H7 (cell line): Measurements from ENCODE around the gene APBB2. TPM values are rescaled to one million over a fixed set of nuclear protein-coding genes. Genes with fewer than 3 reads are reported as not detected.

Experiments
- DNase-seq: peaks from one replicate; pipeline ENCODE4 v3.0.0; 2012
- H3K27me3 ChIP-seq: 2 replicates; pipeline ENCODE4 v1.6.0; 2011; ENCODE audit warnings: mild to moderate bottlenecking, low read length; ENCODE audit not compliant: control insufficient read depth, insufficient read depth
- H3K36me3 ChIP-seq: replicated peaks from 2 replicates; pipeline ENCODE4 v1.5.1; 2011; ENCODE audit warnings: low read length; ENCODE audit not compliant: control insufficient read depth, insufficient read depth
- H3K4me3 ChIP-seq: 2 replicates; pipeline ENCODE4 v1.5.1; 2011; ENCODE audit warnings: low read depth, mild to moderate bottlenecking, control low read depth, low read length, moderate library complexity; ENCODE audit not compliant: insufficient read depth
- total RNA-seq: library from RNA; depleted of rRNA; stranded (reverse); fragments of >200 nt; shearing (Covaris generic); gene quantifications from 2 replicates; pipeline ENCODE4 v1.2.3, GENCODE V29; 2014

Gene APBB2
- total RNA-seq, 1 experiment from 2014 or later, result 33.4 TPM

- Histone ChIP-seq H3K36me3 (no peaks in the 10 kb centered on the region), H3K4me3 (no peak overlapping the region), H3K27me3 (peaks cover 6% of the 10 kb centered on the region; the same call in 1 of the 2 replicates)
- DNase-seq, result no peak
Observed at GRCh38 chr4:41209187-41209586, 5.2 kb downstream of the APBB2 start.

- Histone ChIP-seq H3K36me3 (no peaks in the 10 kb centered on the region), H3K27me3 (no peaks in the 10 kb centered on the region), H3K4me3 (no peak overlapping the region)
- DNase-seq, result no peak
Observed at GRCh38 chr4:41207291-41207831, 7.0 kb downstream of the APBB2 start.

GRCh38 chr4:41205854-41206460 lies 8.4 kb downstream of the APBB2 start:
- no peaks in the 10 kb centered on the region for H3K27me3 ChIP-seq
- H3K36me3 ChIP-seq, result no peaks in the 10 kb centered on the region
- DNase-seq, result no peak
- H3K4me3 ChIP-seq, result no peak overlapping the region

GRCh38 chr4:41205130-41205529 lies 9.2 kb downstream of the APBB2 start:
- Histone ChIP-seq H3K36me3 (no peaks in the 10 kb centered on the region), H3K4me3 (no peak overlapping the region)
- no peak for DNase-seq

GRCh38 chr4:41204400-41204978 lies 9.9 kb downstream of the APBB2 start:
- no peak for DNase-seq
- no peak overlapping the region for H3K4me3 ChIP-seq
- no peaks in the 10 kb centered on the region for H3K36me3 ChIP-seq
- no peaks in the 10 kb centered on the region for H3K27me3 ChIP-seq

More at GRCh38 chr4:41205130-41205529, 9.2 kb downstream of the APBB2 start:
- no peaks in the 10 kb centered on the region for H3K27me3 ChIP-seq

GRCh38 chr4:41203841-41204240 lies 10.5 kb downstream of the APBB2 start:
- Histone ChIP-seq H3K36me3 (no peaks in the 10 kb centered on the region), H3K27me3 (no peaks in the 10 kb centered on the region), H3K4me3 (no peak overlapping the region)
- DNase-seq, result no peak

- DNase-seq, result no peak
- no peaks in the 10 kb centered on the region for H3K27me3 ChIP-seq
- H3K4me3 ChIP-seq, result no peak overlapping the region
- H3K36me3 ChIP-seq, result no peaks in the 10 kb centered on the region
Observed at GRCh38 chr4:41202820-41203568, 11.3 kb downstream of the APBB2 start.

GRCh38 chr4:41202356-41202755 lies 12.0 kb downstream of the APBB2 start:
- H3K27me3 ChIP-seq, result no peaks in the 10 kb centered on the region
- H3K4me3 ChIP-seq, result no peak overlapping the region
- DNase-seq, result no peak
- no peaks in the 10 kb centered on the region for H3K36me3 ChIP-seq

- H3K36me3 ChIP-seq, result no peaks in the 10 kb centered on the region
- no peak for DNase-seq
- no peaks in the 10 kb centered on the region for H3K27me3 ChIP-seq
- H3K4me3 ChIP-seq, result no peak overlapping the region
Observed at GRCh38 chr4:41200486-41201017, 13.8 kb downstream of the APBB2 start.

- Histone ChIP-seq H3K27me3 (no peaks in the 10 kb centered on the region), H3K4me3 (no peak overlapping the region), H3K36me3 (no peaks in the 10 kb centered on the region)
- no peak for DNase-seq
Observed at GRCh38 chr4:41199788-41200187, 14.6 kb downstream of the APBB2 start.

- no peak for DNase-seq
- Histone ChIP-seq H3K27me3 (no peaks in the 10 kb centered on the region), H3K36me3 (no peaks in the 10 kb centered on the region), H3K4me3 (no peak overlapping the region)
Observed at GRCh38 chr4:41197996-41198395, 16.3 kb downstream of the APBB2 start.

GRCh38 chr4:41197495-41197894 lies 16.8 kb downstream of the APBB2 start:
- Histone ChIP-seq H3K36me3 (no peaks in the 10 kb centered on the region), H3K27me3 (no peaks in the 10 kb centered on the region), H3K4me3 (no peak overlapping the region)
- no peak for DNase-seq

GRCh38 chr4:41196633-41197332 lies 17.6 kb downstream of the APBB2 start:
- no peaks in the 10 kb centered on the region for H3K27me3 ChIP-seq
- H3K4me3 ChIP-seq, result no peak overlapping the region
- no peak for DNase-seq
- no peaks in the 10 kb centered on the region for H3K36me3 ChIP-seq

GRCh38 chr4:41192136-41192535 lies 22.2 kb downstream of the APBB2 start:
- H3K36me3 ChIP-seq, result no peaks in the 10 kb centered on the region
- H3K4me3 ChIP-seq, result no peak overlapping the region
- no peaks in the 10 kb centered on the region for H3K27me3 ChIP-seq
- DNase-seq, result no peak
